ENCODE measurements around the gene SYCP2.

SYCP2 gene

DNA sequence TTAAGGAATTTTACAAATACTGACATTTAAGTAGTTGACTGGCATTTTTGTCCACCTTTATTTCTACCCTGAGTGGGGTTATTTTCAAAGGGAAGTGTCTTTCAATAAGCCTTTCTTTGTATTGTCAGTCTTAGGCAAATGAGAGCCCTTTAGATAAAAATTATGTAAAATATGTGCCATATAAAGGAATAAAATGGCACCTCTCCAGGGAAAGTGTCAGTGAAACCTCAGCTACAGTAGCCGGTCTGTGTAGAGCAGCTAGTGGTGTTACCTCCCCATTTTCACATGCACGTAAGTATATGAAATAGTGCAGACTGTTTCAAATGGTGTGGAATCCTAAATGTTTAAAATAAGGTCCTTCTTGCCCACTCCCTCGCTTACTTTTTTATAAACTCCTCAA, 11.7 kb upstream of the SYCP2 start:
- no peak for DNase-seq

DNA sequence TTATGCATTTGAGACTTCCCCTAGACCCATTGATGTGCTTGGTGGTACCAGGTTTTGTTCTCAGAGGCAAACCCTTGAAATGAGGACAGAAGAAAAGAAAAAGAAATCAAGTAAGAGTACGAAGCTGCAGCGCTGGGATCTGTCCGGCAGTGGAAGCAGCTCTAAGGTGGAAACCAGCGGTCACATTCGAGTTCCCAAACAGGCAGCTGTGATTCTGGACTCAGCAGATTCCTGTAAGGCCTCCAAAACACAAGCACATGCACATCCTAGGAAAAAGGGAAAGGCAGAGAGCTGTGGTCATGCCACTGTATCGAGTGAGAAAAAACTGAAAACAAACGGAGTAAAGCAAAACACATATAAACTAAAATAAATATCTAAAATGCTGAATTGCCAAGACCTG, 11.3 kb upstream of the SYCP2 start:
- DNase-seq: no peak

DNA sequence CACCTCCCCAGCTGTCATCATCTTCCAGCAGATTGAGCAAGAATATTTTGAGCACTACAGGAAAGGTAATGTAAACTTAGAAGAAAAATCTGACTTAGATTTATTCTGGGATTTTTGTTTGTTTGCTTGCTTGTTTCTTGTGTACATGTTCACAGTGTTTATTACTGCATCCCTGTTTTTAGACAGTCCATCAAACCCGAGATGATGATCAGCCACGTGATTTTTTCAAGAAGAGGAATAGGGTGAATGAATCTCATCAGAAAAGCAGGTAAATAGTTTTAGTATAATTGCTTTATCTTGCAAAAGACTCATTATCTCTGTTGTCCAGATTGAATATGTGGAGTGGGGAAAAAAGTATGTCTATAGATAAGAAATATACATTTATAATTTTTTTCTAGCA, 8.8 kb upstream of the SYCP2 start:
- DNase-seq: no peak

DNA sequence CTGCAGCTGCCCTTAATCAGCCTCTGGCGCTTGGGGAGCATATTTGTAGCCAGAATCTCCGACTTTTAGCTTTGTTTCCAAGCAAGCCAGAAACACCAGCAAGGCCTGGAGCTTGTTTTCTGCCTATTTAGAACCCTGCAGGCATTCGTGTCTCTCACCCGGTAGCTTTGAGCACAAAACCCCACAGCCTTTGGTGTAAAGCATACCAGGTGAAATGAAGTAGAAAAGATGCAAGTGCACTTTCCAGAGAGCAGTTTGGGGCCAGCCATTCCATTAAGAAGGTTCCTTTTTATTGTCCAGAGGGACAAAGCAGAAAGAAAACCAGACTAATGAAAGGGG, 7.5 kb upstream of the SYCP2 start:
- DNase-seq: no peak

DNA sequence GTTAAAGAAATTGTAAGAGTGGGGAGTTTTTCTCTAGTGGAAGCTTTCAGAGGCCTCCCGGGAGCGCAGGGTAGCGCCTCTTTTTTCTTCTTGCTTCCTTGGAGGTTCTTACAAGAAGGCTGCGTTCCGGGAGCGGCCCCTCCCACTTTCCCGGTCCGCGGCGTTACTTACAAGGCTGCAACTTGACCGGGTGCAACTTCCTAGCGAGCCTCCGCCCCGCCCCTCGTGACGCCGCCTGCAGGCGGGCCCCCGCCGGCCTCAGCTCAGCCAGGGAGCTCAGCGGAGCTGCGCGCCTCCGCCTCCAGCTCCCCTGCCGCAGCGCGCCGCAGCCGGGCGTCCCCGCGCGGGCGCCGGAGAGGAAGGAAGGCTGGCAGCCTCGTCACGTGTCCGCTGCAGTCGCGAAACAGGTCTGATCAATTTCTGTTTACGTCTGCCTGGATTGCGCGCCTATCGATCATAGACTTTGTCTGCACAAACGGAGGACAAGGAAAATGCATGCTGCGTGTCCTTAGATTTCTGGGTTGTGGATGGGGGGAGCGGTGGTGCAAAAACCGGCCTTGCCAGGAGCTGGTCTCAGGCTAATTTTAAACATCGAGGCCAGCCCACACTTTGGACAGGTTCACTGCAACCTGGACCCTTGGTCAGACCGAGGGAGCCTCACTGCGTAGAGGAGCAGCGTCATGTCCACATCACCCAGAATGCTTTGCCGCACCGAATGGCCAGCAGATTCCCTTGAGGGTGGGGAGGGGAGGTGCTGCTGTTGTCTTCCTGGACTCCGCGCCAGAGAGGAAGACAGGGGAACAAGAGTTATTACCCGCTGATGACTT, 6.9 kb upstream of the SYCP2 start, which contains the start of the genes FAM217B and PPP1R3D:
Gene FAM217B, plus strand, starts transcription at position 261 of the 827 bp plus-strand sequence. CDS start 3,555 bp downstream, outside the sequence.
Gene PPP1R3D, minus strand, starts transcription at position 177 of the 827 bp plus-strand sequence. CDS start 374 bp downstream, outside the sequence.
- DNase-seq: peak; percentile 97

DNA sequence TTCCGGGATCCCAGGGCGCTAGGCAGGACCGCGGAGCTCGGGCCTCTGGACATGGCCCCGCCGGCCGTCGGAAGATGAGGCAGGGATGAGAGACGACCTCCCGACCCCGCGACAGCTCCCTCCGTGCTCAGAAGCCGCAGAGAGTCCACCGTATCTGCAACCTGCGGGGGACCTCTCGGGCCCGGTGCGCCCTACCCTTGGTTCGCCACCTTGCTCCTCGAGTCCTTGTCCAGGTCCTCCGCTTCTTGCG, 6.4 kb upstream of the SYCP2 start:
- peak; percentile 94 for DNase-seq

- peak; percentile 42 for DNase-seq
These were observed 5.8 kb upstream of the SYCP2 start for GRCh38 chr20:59939052-59939878.

DNA sequence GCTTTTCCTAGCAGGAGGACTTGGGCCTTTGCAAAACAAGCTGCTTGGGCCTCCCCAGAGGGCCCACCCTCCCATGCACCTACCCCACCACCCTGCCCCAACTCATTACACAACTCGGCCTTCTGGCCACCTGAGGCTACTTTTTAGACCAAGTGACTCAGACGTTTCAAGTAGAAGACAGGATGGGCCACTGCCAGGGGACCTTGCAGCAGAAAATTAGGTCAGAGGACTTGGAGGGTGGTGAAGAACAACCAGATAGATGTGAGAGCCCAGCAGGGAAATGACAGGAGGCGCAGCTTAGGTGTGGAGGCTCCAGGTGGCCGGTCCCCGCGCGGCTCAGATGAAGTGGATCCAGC, 5.2 kb upstream of the SYCP2 start:
- DNase-seq: no peak

GRCh38 chr20:59938221-59938620, 4.8 kb upstream of the SYCP2 start:
- DNase-seq: no peak

DNA sequence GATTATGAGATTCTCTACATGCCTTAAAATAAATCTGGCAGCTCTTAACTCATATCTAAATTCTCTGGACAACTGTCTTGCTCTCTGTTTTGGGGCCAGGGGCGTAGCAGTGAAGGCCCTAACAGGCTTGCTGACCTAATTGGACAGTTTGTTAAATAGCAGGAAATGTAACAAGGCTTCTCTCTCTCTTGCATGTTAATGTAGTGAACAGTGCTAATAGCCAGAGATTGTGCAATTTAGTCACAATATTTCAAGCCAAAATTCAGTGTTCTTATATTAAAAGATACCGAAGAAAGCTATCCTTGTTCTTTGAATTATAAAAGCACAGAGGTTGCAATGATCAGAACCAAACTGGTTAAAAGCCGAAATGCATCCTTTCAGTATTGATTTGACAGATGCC, 3.7 kb upstream of the SYCP2 start:
- no peak for DNase-seq

GRCh38 chr20:59936409-59936808, 3.0 kb upstream of the SYCP2 start:
- no peak for DNase-seq

DNA sequence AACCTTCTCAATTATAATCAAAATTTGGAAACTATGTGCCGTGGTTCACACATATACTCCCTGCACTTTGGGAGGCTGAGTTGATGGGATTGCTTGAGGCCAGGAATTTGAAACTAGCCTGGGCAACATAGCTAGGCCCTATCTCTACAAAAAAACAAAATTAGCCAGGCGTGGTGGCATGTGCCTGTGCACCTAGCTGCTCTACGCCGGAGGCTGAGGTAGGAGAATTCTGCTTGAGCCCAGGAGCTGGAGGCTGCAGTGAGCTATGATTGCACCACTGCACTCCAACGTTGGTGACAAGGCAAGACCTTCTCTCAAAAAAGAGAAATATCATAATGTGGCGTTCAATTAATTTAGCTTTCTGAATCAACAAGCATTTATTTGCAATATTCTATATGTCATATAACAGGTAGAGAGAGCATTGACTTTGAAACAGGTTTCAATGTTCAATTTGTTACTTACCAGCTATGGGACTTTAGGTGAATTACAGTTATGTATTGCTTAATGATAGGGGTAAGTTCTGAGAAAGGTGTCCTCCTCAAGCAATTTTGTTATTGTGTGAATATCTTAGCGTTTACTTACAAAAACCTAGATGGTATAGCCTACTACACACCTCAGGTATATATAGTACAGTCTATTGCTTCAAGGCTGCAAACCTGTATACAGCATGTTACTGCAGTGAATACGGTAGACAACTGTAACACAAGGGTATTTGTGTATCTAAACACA, 2.2 kb upstream of the SYCP2 start:
- no peak for DNase-seq

- peak; percentile 91 for DNase-seq
These were observed 580 bp upstream of the SYCP2 start for GRCh38 chr20:59933849-59934585.

DNA sequence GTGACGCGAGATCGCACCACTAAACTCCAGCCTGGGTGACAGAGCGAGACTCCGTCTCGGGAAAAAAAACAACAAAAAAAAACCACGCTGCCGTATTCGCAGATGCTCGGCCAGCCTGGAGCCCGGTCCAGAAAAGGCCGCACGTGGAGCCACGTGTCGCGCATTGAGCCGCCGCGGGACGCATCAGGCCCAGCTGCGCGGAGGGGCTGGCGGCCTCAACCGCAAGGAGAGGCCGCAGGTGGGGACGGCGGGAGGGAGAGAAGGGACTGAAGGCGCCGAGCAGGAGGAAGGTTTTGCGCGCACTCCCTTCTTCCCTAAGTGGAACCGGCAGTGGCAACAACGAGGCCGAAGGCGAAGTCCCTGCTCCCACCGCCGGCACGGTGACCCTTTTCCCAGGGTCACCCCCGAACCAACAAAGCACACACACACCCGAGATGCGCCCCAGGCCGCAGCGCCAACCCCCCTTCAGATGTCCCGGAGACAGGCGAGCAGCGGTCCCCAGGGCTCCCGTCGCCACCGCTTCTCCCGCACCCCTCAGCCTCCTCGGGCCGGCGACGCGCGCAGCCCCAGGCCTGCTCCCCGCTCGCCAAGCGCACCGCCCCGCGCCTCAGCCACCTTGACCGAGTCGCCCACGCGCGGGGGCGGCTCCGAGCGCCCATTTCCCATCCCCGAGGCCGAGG, 681 bp downstream of the SYCP2 start:
- no peak for DNase-seq

DNA sequence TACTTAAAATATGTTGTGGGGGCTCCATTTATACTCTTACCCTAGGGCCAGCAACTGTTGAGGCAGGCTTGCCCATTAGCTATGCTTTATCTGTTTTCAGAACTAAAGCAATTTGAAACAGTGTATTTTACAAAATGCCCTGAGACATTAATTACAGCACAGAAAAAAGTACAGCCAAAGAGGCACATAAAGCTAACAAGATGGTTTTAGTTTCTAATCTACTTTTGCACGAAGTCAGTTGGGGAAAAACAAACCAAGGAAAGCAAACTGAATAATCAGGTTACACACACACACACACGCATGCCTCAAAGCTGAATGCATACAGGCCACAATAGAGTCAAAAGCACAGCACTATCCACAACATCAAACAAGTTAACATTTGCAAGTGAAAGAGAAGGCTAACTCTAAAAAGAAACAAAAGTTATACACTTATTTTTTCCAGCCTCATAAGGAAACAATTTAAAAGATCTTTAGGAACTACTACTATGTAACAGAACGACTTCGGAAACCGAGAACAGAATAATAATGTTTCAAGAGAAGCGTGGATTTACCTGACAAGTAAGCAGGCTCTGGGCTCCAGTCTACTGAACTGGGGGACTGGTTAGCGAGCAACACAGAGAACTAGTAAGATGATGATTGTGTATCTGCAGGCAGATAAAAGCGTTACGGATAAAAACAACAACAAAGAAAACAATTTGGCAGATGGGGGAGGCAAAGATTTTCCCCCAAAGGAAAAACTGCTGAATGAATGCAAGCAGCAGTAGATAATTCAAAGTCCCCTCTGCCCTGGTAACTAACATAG, 1.7 kb downstream of the SYCP2 start:
- DNase-seq: no peak

GRCh38 chr20:59925899-59926298, 7.5 kb downstream of the SYCP2 start:
- DNase-seq: no peak

- no peak for DNase-seq
These were observed 8.1 kb downstream of the SYCP2 start for GRCh38 chr20:59925359-59925758.

- no peak for DNase-seq
These were observed 9.9 kb downstream of the SYCP2 start for GRCh38 chr20:59923514-59923913.

DNA sequence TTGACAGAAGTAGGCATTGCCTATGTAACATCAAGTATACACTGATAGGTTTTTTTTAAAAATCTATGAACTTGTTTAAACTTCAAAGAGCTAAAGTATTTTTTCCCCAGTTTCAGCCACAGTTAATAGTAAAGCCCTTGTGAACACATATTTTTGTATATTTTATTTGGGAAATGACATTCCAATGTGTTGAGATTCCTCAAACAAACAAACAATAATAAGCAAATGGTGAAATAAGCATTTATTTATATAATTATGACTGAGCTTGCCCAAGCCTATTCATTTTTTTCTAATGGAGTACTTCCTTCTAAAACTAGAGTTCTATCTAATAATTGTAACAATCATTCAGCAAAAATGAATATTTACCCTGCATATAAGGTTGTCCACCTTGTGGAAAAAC, 12.5 kb downstream of the SYCP2 start:
- no peak for DNase-seq

DNA sequence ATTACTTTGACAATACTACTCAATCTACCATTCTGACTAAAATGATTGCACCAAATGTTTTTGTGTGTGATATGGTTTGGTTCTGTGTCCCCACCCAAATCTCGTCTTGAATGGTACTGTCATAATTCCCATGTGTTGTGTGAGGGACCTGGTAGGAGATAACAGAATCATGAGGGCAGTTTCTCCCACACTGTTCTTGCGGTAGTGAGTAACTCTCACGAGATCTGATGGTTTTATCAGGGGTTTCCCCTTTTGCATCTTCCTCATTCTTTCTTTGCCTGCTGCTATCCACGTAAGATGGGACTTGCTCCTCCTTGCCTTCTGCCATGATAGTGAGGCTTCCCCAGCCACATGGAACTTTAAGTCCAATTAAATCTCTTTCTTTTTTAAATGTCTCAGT, 20.8 kb downstream of the SYCP2 start:
- DNase-seq: no peak

- no peak for DNase-seq
These were observed 22.4 kb downstream of the SYCP2 start for GRCh38 chr20:59911041-59911440.
